HL-60 (cell line): ENCODE measurements around the gene OS9.

Experiments used
- DNase-seq, 2 experiments: peaks; one replicate each; pipeline ENCODE4 v3.0.0-alpha.2; 2010 to 2020; ENCODE audit warnings: low read depth in 1 of 2, low spot score in 1 of 2
- H3K27ac ChIP-seq: fragments of 250-450 bp; sonication (Bioruptor Pico); replicated peaks from 2 replicates; pipeline ENCODE4 v1.5.1; 2020; ENCODE audit warnings: mild to moderate bottlenecking, moderate library complexity
- H3K27me3 ChIP-seq: fragments of 250-450 bp; sonication (Bioruptor Pico); 2 replicates; pipeline ENCODE4 v1.5.1; 2021; ENCODE audit warnings: mild to moderate bottlenecking, moderate library complexity; ENCODE audit not compliant: insufficient read depth, poor library complexity, severe bottlenecking
- H3K4me3 ChIP-seq: replicated peaks from 2 replicates; pipeline ENCODE4 v1.5.1; 2011; ENCODE audit warnings: mild to moderate bottlenecking, control low read depth, low read length; ENCODE audit not compliant: insufficient read depth
- GABPA ChIP-seq: IDR thresholded peaks from 2 replicates; pipeline ENCODE4 v1.6.1; 2012; ENCODE audit warnings: low read depth
- POLR2AphosphoS5 ChIP-seq: IDR thresholded peaks from 2 replicates; pipeline ENCODE4 v1.6.1; 2012; ENCODE audit warnings: low read depth
- SPI1 ChIP-seq: IDR thresholded peaks from 2 replicates; pipeline ENCODE4 v1.6.1; 2012; ENCODE audit warnings: low read depth, mild to moderate bottlenecking, borderline replicate concordance
- TF ChIP-seq, protein P1 (sequence below): IDR thresholded peaks from 2 replicates; pipeline ENCODE4 v1.6.1; 2012; ENCODE audit warnings: low read depth; ENCODE audit not compliant: insufficient replicate concordance
- TF ChIP-seq, protein P2 (sequence below): IDR thresholded peaks from one replicate; pipeline ENCODE4 v1.5.1; 2011; ENCODE audit warnings: low read length, control low read depth, inconsistent platforms; ENCODE audit not compliant: insufficient read depth

OS9 gene

DNA sequence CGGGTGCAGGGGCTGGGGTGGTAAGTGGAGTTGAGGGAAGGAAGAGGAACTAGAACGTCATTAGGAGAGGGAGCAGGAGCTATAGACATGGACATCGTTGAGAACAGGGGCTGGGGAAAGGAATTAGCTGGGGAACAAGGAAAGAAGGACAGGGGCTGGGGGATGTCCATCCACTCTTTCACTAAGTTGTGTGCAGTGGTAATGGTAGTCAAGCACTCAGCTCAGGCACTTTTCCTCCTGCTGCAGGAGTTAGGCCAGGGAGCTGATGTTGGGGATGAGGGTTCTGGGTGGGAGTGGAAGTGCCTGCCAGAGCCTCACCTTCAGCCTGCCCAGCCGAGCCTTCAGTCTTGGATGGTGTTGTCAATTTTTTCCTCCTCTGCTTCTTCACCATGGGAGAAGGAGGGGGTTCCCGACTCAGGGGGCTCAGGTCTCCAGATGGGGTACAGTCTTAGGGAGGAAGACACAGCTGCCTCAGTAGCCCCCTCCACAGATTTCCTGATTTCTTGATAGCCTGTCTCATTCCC is 35.5 kb downstream of the OS9 start:
- H3K27ac ChIP-seq = no peak overlapping the region
- H3K4me3 ChIP-seq = no peak overlapping the region
- no peaks in the 10 kb centered on the region for H3K27me3 ChIP-seq
- DNase-seq = no peak
- TF ChIP-seq, protein P1, sequence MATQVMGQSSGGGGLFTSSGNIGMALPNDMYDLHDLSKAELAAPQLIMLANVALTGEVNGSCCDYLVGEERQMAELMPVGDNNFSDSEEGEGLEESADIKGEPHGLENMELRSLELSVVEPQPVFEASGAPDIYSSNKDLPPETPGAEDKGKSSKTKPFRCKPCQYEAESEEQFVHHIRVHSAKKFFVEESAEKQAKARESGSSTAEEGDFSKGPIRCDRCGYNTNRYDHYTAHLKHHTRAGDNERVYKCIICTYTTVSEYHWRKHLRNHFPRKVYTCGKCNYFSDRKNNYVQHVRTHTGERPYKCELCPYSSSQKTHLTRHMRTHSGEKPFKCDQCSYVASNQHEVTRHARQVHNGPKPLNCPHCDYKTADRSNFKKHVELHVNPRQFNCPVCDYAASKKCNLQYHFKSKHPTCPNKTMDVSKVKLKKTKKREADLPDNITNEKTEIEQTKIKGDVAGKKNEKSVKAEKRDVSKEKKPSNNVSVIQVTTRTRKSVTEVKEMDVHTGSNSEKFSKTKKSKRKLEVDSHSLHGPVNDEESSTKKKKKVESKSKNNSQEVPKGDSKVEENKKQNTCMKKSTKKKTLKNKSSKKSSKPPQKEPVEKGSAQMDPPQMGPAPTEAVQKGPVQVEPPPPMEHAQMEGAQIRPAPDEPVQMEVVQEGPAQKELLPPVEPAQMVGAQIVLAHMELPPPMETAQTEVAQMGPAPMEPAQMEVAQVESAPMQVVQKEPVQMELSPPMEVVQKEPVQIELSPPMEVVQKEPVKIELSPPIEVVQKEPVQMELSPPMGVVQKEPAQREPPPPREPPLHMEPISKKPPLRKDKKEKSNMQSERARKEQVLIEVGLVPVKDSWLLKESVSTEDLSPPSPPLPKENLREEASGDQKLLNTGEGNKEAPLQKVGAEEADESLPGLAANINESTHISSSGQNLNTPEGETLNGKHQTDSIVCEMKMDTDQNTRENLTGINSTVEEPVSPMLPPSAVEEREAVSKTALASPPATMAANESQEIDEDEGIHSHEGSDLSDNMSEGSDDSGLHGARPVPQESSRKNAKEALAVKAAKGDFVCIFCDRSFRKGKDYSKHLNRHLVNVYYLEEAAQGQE = no peak
- TF ChIP-seq GABPA (no peak), SPI1 (no peak), POLR2AphosphoS5 (no peak)
- TF ChIP-seq, protein P2, sequence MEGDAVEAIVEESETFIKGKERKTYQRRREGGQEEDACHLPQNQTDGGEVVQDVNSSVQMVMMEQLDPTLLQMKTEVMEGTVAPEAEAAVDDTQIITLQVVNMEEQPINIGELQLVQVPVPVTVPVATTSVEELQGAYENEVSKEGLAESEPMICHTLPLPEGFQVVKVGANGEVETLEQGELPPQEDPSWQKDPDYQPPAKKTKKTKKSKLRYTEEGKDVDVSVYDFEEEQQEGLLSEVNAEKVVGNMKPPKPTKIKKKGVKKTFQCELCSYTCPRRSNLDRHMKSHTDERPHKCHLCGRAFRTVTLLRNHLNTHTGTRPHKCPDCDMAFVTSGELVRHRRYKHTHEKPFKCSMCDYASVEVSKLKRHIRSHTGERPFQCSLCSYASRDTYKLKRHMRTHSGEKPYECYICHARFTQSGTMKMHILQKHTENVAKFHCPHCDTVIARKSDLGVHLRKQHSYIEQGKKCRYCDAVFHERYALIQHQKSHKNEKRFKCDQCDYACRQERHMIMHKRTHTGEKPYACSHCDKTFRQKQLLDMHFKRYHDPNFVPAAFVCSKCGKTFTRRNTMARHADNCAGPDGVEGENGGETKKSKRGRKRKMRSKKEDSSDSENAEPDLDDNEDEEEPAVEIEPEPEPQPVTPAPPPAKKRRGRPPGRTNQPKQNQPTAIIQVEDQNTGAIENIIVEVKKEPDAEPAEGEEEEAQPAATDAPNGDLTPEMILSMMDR = no peak

DNA sequence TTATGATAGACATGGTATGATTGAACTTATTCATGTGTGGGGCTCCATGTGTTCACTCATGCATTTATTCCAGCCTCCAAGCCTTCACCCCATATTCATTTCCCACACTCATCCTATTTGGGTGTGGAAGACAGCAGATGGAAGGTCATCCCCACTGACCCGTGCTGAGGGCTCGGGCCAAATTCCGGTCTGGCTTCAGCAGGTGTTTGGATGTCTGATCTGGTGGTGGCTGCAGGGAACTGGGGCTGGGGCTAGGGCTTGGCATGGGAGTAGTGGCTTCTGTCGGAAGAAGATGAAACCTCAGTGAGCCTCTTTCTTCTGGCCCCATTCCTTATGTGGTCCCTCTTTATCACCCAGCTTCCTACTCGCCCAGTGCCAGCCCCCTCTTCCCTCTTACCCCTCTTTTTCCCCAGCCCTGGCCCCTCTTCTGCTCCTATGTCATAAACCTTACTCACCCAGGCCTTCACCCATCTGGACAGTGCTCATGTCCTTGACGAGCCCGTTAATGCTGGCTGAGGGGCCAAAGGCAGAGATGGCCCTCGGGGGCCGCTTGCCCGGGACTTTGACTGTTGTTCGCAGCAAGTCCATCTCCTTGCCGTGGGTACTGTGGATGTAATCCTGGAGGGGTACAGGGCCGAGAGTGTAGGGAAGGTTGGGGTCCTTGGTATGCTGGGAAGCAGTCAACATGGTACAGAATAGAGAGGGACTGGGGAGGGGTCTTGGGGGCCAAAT is 36.6 kb downstream of the OS9 start:
- DNase-seq = no peak
- TF ChIP-seq POLR2AphosphoS5 = no peak
- TF ChIP-seq, protein P1 = no peak
- TF ChIP-seq GABPA = no peak
- TF ChIP-seq, protein P2 = no peak
- no peak for TF ChIP-seq SPI1
- no peaks in the 10 kb centered on the region for H3K27me3 ChIP-seq
- no peak overlapping the region for H3K4me3 ChIP-seq
- no peak overlapping the region for H3K27ac ChIP-seq

DNA sequence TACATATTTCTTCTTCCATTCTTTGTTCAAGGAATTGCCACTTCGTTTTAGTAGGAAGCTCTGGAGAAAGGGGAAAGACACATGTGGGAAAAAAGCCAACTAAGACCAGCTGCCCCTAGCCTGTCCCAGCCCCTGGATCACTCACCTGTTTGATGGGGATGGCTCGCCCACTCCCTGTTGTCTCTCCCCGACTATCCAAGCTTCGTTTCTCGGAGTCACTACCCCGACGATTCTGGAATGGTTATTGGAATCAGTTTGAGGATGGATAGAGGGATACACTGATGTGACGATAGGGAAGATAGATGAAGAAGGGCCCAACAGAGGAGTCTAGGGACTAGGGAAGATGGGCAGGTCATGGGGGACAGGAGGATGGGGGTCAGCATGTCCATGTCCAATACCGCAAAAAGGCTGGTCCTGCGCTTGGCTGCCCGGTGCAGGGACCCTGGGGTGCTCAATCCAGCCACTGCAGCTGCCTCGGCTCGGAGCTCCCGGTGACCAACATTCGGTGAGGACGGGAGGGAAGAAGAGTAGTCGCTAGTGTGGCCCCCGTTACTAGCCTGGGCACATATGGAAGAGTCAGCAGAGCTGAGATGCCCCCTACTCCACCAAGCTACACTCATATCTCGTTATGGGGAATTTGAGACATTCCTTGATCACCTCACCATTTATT is 37.6 kb downstream of the OS9 start:
- no peak for TF ChIP-seq SPI1
- TF ChIP-seq, protein P2 = no peak
- TF ChIP-seq GABPA = no peak
- TF ChIP-seq POLR2AphosphoS5 = no peak
- TF ChIP-seq, protein P1 = no peak
- no peak overlapping the region for H3K27ac ChIP-seq
- DNase-seq = no peak
- H3K4me3 ChIP-seq = no peak overlapping the region
- H3K27me3 ChIP-seq = no peaks in the 10 kb centered on the region
